Epithelial cell of esophagus (primary cell): ENCODE measurements around the gene SARDH.
A peak's percentile ranks its signal among the peaks of the same experiment; 100 is the strongest.

Experiments
- DNase-seq: peaks from one replicate; pipeline ENCODE4 v3.0.0; 2010; ENCODE audit warnings: low read depth
- H3K4me3 ChIP-seq: 2 replicates; pipeline ENCODE4 v1.5.1; 2011; ENCODE audit warnings: mild to moderate bottlenecking, low read length, control low read depth
- CTCF ChIP-seq: IDR thresholded peaks from 2 replicates; pipeline ENCODE4 v1.5.1; 2011; ENCODE audit warnings: low read depth, mild to moderate bottlenecking, low read length, control low read depth, inconsistent platforms; ENCODE audit not compliant: insufficient read depth; ENCODE audit errors: missing control alignments

Gene SARDH

GRCh38 chr9:133731876-133732638 is 6.1 kb downstream of the SARDH start:
- TF ChIP-seq CTCF = no peak
- no peak overlapping the region for H3K4me3 ChIP-seq
- no peak for DNase-seq

- no peak for TF ChIP-seq CTCF
- H3K4me3 ChIP-seq = no peak overlapping the region
- no peak for DNase-seq
Observed at GRCh38 chr9:133730994-133731715, 7.0 kb downstream of the SARDH start.

- peak; percentile 18 for TF ChIP-seq CTCF
- DNase-seq = no peak
- no peak overlapping the region for H3K4me3 ChIP-seq
Observed at GRCh38 chr9:133729617-133730281, 8.4 kb downstream of the SARDH start.

- H3K4me3 ChIP-seq = no peak overlapping the region
- TF ChIP-seq CTCF = no peak
Observed at GRCh38 chr9:133728856-133729616, 9.1 kb downstream of the SARDH start.

GRCh38 chr9:133727876-133728441 is 10.2 kb downstream of the SARDH start:
- no peak for TF ChIP-seq CTCF
- H3K4me3 ChIP-seq = no peak overlapping the region
- DNase-seq = no peak

More at GRCh38 chr9:133728856-133729616, 9.1 kb downstream of the SARDH start:
- DNase-seq = no peak

GRCh38 chr9:133727277-133727875 is 10.8 kb downstream of the SARDH start:
- no peak for DNase-seq
- no peak overlapping the region for H3K4me3 ChIP-seq
- no peak for TF ChIP-seq CTCF
